Fibroblast of skin of right quadriceps (primary cell): Measurements from ENCODE around the gene DNAJB13.

Source experiments
- DNase-seq: peaks from one replicate; pipeline ENCODE4 v3.0.0-alpha.2; 2013

DNAJB13 gene

DNA sequence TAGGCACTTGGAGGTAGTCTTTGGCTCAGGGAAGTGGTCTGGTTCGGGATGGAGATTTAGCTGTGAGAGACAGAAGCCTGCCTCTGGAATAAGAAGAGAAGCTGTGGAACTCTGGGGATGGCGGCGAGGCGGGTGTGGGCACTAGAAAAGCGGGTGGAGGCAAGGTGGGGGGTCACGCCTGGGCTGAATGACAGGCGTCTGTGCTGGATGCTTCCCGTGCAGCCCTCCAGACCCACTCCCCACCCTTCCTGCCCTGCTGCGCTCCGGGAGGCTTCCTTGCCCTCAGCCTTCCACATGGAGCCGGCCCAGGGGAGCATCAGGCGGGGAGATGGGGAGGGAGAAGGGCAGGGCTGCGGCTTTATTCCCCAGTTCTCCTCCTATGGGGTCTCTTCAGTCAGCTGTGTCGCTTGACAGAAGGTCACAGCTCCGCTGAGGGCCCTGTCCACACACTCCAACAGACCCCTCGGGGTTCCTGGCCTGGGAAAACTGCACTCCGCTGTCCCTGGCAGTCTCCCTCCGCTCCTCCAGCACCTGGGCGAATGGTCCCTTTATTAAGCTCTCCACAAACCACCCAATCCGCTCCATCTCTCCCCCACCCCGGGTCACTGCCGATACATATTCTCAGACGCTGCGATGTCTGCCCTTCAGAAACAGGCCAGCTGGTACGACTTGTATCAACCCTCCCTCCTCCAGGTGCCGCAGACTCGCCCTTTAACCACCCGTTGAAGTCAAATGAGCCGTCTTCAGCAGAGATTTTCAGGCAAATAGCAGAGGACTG, 6.2 kb downstream of the DNAJB13 start:
- no peak for DNase-seq

DNA sequence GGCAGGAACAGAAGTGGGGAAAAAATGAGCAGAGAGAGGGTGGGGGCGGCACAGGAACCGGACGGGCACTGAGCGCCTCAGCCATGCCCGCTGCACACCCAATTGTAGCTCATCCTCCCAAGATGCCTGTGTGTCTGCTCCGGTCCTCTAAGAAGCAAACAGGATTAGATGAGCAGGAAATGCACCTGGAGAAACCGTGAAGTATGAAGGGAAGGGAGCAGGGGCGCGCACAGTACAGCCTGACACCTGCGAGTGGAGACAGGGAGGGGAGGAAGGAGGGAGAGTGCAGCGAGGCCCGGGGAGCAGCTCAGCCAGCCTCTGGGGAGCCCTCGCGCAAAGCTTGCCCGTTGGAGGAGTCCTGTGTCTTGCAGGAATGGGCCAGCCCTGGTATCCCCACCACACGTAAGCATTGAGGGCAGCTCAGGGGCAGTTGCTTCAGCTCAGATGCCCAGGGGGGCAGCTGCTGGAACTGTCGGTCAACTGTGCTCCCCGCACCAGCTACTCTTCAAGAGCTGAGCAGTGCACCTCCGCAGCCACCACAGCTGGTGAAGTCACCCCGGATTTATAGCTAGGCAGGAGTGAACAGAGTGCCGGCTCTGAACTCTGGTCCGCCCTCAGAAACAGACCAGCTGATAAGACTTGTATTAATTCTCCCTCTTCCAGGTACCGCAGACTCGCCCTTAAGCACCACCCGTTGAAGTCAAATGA, 7.0 kb downstream of the DNAJB13 start:
- no peak for DNase-seq

- DNase-seq, result no peak
These were observed 7.8 kb downstream of the DNAJB13 start for GRCh38 chr11:73958521-73959141.

- DNase-seq, result peak; percentile 54
These were observed 10.5 kb downstream of the DNAJB13 start for GRCh38 chr11:73961321-73961720.

DNA sequence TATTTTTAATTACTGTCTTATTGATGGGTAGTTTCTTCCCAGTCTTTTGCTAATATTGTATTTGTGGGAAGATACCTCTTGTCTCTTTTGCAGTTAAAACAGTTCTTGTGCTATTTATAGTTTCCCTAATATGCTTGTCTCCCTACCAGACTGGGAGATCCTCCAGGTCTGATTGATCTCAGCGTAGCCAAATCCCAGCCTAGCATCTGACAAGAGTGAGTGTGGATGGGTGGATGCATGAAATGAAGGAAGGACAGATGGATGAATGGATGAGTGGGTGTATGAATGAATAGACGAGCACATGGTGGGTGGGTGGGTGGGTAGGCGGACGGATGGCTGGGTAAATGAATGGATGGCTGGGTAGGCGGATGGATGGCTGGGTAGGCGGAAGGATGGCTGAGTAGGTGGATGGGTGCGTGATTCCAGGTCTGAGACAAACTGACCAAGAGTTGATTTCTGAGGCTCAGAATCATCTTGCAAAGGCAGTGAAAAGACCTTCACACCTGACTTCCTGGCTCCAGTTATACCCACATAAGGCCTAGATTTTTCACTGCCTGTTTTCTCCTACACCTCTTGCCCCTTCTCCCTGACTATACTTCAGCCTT, 11.4 kb downstream of the DNAJB13 start:
- DNase-seq, result no peak

- no peak for DNase-seq
These were observed 13.0 kb downstream of the DNAJB13 start for GRCh38 chr11:73963861-73964260.

- peak; percentile 27 for DNase-seq
These were observed 14.4 kb downstream of the DNAJB13 start for GRCh38 chr11:73965076-73965763.

- no peak for DNase-seq
These were observed 14.9 kb downstream of the DNAJB13 start for GRCh38 chr11:73965764-73966121.

DNA sequence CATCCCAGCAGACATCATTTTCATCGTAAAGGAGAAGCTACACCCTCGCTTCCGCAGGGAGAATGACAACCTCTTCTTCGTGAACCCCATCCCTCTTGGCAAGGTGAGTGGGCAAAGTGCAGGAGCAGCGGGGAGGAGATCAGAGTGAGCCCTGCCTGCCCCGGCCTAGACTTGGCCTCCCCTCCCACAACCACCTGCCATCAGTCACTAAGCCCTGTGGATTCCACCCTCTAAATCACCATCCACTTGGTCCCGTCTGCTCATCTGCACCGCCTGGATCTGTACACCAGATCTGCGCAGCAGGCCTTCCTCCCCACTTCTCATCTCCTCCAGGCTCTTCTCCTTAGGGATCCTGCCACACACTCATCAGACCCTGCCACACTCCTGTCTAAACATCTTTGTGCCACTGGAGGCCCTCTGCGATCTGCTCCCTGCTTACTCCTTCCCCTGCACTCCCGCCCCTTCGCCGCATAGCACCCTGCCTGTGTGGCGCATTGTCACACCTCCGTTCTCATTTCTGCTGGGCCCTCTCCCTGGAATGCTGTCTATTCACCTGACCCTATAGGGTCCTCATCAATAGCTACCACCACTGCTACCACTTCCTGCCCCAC, 17.6 kb downstream of the DNAJB13 start:
- no peak for DNase-seq

- DNase-seq, result no peak
These were observed 18.3 kb downstream of the DNAJB13 start for GRCh38 chr11:73969091-73969490.

GRCh38 chr11:73969991-73970800, 19.4 kb downstream of the DNAJB13 start:
- no peak for DNase-seq

DNA sequence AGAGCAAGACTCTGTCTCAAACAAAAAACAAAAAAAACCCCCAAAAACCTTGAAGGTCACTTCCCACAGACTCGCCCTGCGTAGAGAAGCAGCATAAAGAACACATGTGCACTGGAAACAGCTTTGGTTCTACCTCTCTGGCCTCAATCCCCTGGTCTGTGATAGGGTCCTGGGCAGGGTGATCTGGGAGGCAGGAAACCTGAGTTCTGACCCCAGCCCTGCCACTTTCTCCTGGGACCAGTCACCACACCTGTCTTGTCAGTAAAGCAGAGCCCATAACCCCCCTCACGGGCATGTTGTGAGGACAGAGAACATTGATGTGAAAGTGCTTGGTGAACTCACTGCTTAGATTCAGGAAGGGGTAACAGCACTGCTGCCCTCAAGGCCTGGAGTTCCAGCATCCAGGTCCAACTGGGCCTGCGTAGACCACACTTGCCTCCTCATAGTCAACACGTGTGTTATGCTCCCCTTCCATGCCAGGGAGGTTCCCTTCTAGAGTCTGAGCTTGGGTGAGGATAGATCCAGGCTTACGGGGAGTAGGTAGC, 20.4 kb downstream of the DNAJB13 start:
- DNase-seq, result no peak

GRCh38 chr11:73972187-73972586, 21.4 kb downstream of the DNAJB13 start:
- DNase-seq, result no peak

DNA sequence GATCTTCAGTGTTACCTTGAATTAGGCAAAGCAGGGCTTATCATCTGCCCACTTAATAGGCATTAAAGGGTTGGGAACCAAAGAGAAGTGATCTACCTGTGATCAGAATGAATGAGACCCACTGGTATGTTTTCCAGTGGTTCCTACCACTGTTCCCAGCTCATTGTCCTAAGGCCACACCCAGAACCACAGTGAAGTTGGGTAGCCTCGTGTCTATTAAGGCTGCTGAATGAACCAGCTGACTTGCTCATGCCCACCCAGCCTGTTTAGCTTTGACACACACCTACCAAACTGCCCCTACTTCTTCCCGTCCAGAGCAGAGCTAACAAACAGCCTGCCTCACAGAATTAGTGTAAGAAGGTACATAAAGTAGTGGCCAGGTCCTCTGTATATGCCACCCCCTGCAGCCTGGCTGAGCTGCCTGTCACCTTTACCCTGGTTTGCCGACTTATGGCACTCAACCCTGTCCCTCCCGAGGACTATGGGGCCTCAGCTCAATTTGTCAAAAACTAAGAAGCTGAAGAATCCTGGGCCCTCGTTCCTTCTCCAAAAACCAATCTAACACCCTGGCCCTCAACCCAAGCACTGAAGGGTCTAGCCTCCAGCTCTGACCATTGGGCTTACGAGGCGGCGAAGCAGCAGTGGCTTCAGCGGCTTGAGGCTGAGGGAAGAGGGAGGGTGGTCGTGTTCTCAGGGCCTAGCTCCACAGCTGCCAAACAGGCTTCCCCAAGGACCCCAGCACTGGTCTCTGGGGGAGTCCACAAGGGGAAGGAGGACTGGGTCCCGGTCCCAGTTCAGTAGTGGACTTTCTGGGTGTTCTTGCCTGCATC, 22.0 kb downstream of the DNAJB13 start:
- DNase-seq, result no peak

DNA sequence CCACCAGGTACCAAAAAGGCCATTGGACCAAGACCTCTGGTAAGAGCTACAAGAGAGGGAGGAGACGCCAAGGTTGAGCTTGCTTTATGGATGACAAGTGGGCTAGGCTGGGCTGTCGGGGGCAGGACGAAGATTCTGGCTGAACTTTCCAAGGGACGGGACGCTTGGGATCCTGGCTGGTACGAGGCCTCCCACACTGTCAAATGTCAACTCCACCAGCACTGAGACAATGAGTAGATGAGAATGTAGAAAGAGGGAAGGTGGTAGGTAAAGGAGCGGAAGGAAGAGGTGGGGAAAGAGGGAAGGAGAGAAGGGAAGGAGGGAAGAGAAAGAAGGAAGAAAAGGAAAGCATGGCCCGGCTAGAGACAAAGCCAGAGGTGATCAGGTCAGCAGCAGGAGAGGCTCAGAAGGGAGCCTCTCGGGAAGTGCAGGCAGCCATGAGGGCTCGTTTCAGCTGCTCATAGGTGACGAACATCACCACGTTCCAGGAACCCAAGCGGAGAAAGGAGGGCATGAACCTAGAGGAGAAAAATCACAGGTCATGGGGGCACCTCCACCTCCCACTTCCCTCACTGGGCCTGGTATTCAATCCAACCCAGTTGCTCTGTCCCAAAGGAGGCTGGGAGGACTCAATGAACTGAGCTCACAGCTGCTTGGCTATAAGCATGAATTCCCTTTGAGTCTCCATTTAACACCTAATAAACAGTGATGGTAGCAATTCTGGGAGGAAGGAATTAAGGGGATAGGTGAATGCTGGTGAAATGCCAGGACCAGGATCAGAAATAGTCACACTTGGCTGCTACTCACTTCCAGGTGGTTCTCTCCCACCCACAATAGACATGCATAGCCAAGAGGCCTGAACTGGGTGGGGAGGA, 24.0 kb downstream of the DNAJB13 start:
- no peak for DNase-seq

DNA sequence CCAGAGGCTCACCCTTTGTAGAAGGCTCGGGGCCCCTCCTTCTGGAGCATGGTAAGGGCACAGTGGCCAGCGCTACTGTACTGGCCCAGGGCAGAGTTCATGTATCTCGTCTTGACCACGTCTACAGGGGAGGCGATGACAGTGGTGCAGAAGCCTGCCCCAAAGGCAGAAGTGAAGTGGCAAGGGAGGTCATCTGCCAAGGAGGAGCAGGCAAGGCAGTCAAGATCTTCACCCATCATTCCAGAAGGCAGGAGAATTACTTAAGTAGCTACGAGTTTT, 24.6 kb downstream of the DNAJB13 start:
- DNase-seq, result no peak

DNA sequence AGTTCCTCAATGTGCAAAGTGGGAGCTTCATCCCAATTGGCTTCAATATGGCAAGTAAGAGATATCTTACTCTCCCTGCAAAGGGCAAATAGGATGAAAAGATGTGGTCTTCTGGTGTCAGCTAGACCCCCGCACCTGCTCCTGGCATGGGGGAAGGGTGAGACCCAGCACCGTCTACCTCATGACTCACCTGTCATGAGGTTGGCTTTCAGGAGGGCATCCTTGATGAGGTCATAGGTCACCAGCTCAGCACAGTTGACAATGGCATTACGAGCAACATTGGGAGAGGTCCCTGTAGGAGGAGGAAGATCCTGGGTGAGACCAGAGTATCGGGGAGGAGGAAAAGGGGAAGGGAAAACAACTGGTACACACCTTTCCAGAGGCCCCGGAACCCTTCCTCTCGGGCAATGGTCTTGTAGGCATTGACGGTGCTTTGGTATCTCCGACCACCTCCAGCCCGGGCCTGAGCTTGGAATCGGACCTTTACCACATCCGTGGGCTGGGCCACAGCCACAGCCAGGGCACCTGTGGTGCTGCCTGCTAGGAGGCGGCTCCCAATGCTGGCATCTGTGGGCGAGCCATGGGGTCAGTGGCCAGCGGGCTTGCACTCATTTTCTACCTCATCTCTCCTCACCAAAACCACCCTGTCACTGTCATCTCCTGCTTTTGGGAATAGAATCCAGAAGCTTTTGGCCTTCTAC, 25.8 kb downstream of the DNAJB13 start:
- DNase-seq, result no peak

- DNase-seq, result no peak
These were observed 27.2 kb downstream of the DNAJB13 start for GRCh38 chr11:73977856-73978519.
